GM04503 (cell line): ENCODE measurements around the gene ZNF652.

ENCODE experiments used
- DNase-seq: peaks from one replicate; pipeline ENCODE4 v3.0.0-alpha.2; 2012; ENCODE audit warnings: low read depth

The ZNF652 gene

DNA sequence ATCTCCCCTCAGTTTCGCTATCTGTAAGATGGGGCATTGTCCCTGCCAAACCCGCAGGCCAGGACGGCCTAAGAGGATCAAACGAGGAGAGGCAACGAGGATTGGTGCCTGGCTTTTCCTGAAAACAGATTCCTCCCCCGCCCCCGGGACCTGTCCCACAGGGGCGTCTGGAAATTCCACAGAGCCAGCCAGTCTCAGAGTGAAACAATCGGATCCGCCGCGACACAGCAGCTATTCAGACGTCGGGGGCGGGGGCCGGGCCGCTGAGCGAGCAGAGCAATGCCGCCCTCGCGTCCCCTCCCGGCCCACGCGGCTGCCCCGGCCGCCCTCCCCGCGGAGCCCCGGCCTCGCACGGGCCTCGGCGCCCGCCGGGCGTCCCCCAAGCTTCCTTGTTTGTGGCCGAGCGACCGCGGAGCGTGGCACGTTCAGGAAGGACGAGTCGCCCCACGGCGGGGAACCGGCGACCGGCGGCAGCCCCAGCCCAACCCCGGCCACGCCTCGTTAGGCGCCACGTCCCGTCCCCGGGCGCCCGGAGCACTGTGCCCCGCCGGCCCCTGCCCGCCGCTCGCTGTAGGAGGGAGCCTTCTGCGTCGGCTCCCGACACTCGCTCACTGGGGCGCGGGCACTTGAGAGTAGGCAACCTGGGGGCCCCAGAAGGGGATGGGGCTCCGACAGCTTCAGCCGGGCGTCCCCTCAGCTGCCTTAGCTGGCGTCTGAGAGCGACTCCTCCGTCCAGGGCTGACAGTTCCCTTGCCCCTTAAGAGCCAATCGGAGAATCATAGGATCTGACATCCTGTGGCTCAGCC, 101.8 kb downstream of the ZNF652 start:
- peak; percentile 53 for DNase-seq

DNA sequence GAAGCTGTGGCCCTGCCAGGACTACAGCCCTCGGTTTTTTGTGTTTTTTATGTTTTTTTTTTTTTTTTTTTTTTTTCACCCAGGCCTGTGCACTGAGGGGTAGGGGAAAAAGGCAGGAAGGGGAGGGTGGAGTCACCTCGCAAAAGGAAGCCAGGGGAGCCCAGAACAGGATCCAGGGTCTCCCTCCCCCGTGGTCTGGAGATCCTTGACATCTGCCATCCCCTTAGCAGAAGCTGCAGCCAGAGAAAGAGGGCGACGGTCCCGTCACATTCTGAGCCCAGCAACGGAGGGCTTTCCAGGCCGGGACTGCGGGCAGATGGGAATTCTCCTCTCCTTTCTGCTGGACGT, 102.4 kb downstream of the ZNF652 start:
- DNase-seq: no peak

DNA sequence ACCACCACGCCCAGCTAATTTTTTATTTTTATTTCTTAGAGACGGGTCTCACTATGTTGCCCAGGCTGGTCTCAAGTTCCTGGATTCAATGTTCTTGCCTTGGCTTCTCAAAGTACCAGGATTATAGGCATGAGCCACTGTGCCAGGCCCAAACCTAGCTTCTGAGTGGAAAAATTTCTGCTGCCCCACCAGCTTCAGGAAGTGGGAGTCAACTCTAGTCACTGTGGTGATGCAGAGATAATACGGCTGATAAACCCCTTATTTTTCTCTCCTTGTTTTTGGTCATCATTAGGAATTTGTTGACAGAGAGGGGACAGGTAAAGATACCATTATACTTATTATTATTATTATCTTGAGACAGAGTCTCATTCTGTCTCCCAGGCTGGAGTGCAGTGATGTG, 103.7 kb downstream of the ZNF652 start:
- DNase-seq: no peak

GRCh38 chr17:49255125-49255524, 106.9 kb downstream of the ZNF652 start:
- no peak for DNase-seq

DNA sequence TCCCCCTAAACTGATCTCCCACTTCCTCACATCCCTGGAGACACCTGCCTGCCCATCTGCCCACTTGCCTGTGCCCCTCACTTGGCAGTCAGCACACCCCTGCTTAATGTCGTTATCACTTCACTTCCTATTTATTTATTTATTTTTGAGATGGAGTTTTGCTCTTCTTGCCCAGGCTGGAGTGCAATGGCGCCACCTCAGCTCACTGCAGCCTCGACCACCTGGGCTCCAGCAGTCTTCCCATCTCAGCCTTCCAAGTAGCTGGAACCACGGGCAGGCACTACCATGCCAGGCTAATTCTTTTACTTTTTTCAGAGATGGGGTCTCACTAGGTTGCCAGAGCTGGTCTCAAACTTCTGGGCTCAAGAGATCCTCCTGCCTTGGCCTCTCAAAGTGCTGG, 108.0 kb downstream of the ZNF652 start:
- DNase-seq: no peak

- DNase-seq: no peak
These were observed 109.8 kb downstream of the ZNF652 start for GRCh38 chr17:49252148-49252695.

DNA sequence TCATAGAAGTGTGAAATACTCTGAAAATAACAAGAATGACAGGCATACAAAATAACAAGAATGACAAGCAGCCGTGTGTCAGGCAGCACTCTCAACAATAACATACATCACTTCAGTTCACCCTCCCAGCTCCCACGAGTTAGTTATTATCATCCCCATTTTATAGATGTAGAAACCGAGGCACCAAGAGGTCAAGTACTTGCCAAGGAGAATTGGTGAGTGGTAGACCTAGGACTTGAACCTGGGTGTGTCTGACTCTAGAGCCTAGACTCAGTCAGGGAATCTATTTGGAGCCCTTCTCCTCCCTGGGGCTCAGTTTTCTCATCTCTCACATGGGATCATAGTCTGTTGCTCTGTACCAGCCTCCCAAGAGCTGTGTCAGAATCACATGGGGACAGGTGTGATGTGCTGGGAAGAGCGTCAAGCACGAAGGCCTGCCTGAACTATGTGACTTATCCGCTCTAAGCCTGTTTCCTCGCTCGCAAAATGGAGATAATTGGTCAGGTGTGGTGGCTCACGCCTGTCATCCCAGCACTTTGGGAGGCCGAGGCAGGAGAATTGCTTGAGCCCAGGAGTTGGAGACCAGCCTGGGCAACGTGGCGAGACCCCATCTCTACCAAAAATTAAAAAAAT, 112.0 kb downstream of the ZNF652 start:
- DNase-seq: no peak

GRCh38 chr17:49249292-49249794, 112.7 kb downstream of the ZNF652 start:
- no peak for DNase-seq

GRCh38 chr17:49247944-49248343, 114.1 kb downstream of the ZNF652 start:
- DNase-seq: no peak

- no peak for DNase-seq
These were observed 117.2 kb downstream of the ZNF652 start for GRCh38 chr17:49244839-49245238.
